NCI-H146 (cell line): ENCODE data around the gene RUNX3.

ENCODE experiments used
- DNase-seq: peaks from one replicate; lab custom pipeline; 2025; lab: John Stamatoyannopoulos, UW

RUNX3 gene

GRCh38 chr1:24886241-24886640, 43.8 kb downstream of the RUNX3 start:
- no peak for DNase-seq

- DNase-seq: no peak
Observed at GRCh38 chr1:24884751-24885150, 45.3 kb downstream of the RUNX3 start.

GRCh38 chr1:24881034-24881433, 49.0 kb downstream of the RUNX3 start:
- no peak for DNase-seq

- DNase-seq: no peak
Observed at GRCh38 chr1:24878775-24879742, 51.0 kb downstream of the RUNX3 start.

GRCh38 chr1:24878045-24878444, 52.0 kb downstream of the RUNX3 start:
- no peak for DNase-seq

GRCh38 chr1:24875991-24876506, 54.0 kb downstream of the RUNX3 start:
- no peak for DNase-seq

GRCh38 chr1:24875257-24875656, 54.8 kb downstream of the RUNX3 start:
- DNase-seq: no peak

- DNase-seq: no peak
Observed at GRCh38 chr1:24874611-24875234, 55.4 kb downstream of the RUNX3 start.

- no peak for DNase-seq
Observed at GRCh38 chr1:24874056-24874455, 56.0 kb downstream of the RUNX3 start.

- no peak for DNase-seq
Observed at GRCh38 chr1:24873148-24873547, 56.9 kb downstream of the RUNX3 start.

GRCh38 chr1:24872061-24872850, 57.8 kb downstream of the RUNX3 start:
- no peak for DNase-seq

GRCh38 chr1:24871306-24871901, 58.7 kb downstream of the RUNX3 start:
- no peak for DNase-seq

GRCh38 chr1:24870551-24871195, 59.4 kb downstream of the RUNX3 start:
- DNase-seq: no peak

GRCh38 chr1:24868016-24868875, 61.8 kb downstream of the RUNX3 start:
- DNase-seq: no peak

- no peak for DNase-seq
Observed at GRCh38 chr1:24867084-24867870, 62.8 kb downstream of the RUNX3 start.

GRCh38 chr1:24866211-24867083, 63.6 kb downstream of the RUNX3 start:
- no peak for DNase-seq

GRCh38 chr1:24865587-24865986, 64.5 kb downstream of the RUNX3 start:
- no peak for DNase-seq

GRCh38 chr1:24865168-24865567, 64.9 kb downstream of the RUNX3 start:
- DNase-seq: no peak

GRCh38 chr1:24864370-24864777, 65.7 kb downstream of the RUNX3 start:
- no peak for DNase-seq
